TTC549 (cell line): Measurements from ENCODE around the gene SEC24A.
"Not testable (repeated sequence)": the region's sequence is repeated elsewhere in the genome, so short reads cannot be mapped to it uniquely, and the experiment has no call there.

Experiments used
- FAIRE-seq: peaks from 2 replicates; lab custom pipeline; 2012; peaks lifted over from hg19 to GRCh38; lab: Jason Lieb, UNC

Gene SEC24A

GRCh38 chr5:134648425-134649162 lies at the start of gene SEC24A:
SEC24A (plus strand) TSS chr5:134648785; CDS start chr5:134649077, 292 bp downstream.
- FAIRE-seq = no peak

DNA sequence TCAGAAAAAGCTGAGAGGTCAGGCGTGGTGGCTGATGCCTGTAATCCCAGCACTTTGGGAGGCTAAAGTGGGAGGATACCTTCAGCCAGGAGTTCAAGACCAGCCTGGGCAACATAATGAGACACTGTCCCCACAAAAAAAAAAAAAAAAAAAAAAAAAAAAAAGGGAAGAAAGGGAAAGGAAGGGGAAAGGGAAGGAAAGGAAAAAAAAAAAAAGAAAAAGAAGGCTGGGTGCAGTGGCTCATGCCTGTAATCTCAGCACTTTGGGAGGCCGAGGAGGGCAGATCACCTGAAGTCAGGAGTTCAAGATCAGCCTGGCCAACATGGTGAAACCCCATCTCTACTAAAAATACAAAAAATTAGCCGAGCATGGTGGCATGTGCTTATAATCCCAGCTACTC lies 48.8 kb upstream of the SEC24A start:
- not testable (repeated sequence) for FAIRE-seq

DNA sequence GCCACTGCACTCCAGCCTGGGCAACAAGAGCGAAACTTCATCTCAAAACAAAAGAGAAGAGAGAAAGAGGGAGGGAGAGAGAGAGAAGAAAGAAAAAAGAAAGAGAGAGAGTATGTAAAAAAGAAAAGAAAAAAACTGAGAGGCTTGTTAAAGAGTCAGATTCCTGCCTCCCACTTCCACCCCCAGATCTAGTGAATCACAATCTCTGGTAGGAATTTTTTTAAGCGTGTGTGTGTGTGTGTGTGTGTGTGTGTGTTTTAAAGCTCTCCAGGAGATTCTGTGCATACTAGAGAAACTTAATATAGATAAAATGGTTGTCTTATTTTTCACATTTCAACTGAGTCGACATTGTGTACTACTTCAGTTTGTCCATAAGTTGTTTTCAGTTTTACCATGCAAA lies 48.0 kb upstream of the SEC24A start:
- FAIRE-seq = no peak

DNA sequence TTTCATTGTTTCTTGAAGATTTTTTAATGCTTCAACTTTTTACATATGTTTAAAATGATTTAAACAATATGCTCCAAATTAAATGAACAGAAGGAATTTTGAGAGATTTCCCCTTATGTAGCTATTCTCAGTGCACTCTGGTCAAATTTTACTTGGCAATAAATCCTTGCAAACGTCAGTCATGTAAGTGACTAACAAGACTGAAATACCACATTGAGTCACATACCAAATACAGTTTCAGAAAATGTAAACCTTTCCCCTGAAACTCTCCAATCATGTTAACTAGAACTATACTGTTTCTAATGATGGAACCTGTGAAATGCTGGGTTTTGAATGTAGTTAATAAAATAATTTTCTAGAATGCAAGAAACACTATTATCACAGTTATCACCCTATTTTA lies 45.5 kb upstream of the SEC24A start:
- no peak for FAIRE-seq

GRCh38 chr5:134604908-134605307 lies 43.7 kb upstream of the SEC24A start:
- no peak for FAIRE-seq

- FAIRE-seq = no peak
These were observed 41.9 kb upstream of the SEC24A start for GRCh38 chr5:134606726-134607125.

- FAIRE-seq = no peak
These were observed 40.0 kb upstream of the SEC24A start for GRCh38 chr5:134608555-134608954.

- no peak for FAIRE-seq
These were observed 39.2 kb upstream of the SEC24A start for GRCh38 chr5:134609232-134609851.

- no peak for FAIRE-seq
These were observed 37.9 kb upstream of the SEC24A start for GRCh38 chr5:134610725-134611124.

DNA sequence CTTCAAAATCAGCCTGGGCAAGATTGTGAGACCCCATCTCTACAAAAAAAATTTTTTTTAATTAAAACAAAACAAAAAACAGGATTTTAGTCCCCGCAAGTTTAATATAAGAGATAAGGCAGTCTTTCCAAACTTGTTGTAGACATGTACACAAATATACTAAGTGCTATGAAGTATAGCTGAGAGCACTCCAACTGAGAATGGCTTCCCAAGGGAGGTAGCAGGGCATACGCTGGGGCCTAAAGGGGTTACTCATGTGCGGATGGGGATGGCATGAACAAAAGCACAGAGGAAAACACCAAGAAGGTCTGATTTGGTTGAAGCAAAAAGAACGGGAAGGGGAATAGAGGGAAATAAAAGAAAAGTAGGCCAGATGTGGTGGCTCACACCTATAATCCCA lies 37.1 kb upstream of the SEC24A start:
- FAIRE-seq = no peak

DNA sequence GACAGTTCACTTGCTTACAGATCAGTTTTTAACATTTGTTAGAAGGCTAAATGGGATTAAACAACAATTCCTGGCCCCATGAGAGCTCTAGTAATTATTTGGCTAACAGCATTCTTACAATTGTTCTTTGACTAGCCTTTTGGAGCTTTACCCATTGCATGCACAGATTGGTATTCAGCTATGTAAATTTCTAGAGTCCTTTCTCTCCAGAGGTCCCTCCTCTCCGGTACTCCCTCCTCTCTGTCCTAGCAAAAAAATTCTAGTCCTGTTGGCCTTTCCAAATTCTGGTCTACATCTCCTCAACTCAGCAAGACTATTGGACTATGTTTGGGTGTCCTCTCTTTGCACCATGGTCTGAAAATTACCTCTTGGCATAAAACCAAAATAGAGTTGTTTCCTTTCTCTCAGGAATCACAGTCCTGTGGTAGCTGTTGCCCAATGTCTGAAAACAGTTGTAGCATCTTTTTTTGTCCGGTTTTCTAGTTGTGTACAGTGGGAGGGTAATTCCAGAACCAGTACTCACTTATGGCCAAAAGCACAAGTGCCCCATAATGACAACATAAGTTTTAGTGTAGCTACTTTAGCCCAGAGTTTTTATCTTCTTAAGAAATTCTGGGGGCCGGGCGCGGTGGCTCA lies 34.0 kb upstream of the SEC24A start:
- no peak for FAIRE-seq

DNA sequence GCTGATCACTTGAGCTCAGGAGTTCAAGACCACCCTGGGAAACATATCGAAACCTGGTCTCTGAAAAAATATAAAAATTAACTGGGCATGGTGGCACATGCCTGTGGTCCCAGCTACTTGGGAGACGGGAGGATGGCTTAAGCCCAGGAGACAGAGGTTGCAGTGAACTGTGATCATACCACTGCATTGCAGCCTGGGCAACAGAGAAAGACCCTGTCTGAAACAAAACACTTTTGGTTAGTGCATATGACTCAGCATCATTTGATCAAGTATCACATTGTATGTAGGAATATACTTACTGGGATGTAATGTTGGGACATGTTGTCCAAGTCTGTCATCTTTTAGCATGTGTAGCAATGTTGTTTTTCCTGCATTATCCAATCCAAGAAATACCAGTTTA lies 28.0 kb upstream of the SEC24A start:
- FAIRE-seq = no peak

GRCh38 chr5:134625559-134625958 lies 23.0 kb upstream of the SEC24A start:
- no peak for FAIRE-seq

DNA sequence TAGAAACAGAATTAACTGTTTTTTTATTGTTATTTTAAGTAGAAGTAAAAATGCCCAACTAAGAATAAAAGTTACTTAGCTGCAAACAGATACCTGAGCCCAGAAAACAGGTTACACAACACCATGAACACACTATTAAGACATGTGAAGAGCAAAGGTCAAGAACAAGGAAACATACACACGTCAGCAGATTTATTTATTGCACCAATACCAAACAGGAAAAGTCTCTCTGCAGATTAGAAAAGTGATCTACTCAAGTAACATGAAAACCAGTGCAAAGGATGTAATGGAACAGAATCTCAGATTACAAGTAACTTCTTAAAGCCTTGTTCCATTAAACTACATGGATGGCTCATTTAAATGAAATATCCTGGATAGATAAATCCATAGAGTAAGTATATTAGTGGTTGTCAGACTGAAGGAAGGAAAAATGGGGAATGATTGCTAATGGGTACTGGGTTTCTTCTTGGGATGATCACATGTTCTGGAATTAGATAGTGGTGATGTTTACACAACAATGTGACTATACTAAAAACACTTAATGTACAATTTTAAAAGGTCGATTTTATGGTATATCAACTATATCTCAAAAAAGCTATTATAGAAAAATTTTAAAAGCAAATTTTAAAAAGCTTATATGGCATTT lies 22.1 kb upstream of the SEC24A start:
- no peak for FAIRE-seq

- no peak for FAIRE-seq
These were observed 14.4 kb upstream of the SEC24A start for GRCh38 chr5:134634227-134634626.

GRCh38 chr5:134635366-134635765 lies 13.2 kb upstream of the SEC24A start:
- not testable (repeated sequence) for FAIRE-seq

GRCh38 chr5:134637116-134637721 lies 11.4 kb upstream of the SEC24A start:
- no peak for FAIRE-seq

- FAIRE-seq = no peak
These were observed 9.8 kb upstream of the SEC24A start for GRCh38 chr5:134638760-134639201.

GRCh38 chr5:134642931-134643530 lies 5.6 kb upstream of the SEC24A start:
- no peak for FAIRE-seq

DNA sequence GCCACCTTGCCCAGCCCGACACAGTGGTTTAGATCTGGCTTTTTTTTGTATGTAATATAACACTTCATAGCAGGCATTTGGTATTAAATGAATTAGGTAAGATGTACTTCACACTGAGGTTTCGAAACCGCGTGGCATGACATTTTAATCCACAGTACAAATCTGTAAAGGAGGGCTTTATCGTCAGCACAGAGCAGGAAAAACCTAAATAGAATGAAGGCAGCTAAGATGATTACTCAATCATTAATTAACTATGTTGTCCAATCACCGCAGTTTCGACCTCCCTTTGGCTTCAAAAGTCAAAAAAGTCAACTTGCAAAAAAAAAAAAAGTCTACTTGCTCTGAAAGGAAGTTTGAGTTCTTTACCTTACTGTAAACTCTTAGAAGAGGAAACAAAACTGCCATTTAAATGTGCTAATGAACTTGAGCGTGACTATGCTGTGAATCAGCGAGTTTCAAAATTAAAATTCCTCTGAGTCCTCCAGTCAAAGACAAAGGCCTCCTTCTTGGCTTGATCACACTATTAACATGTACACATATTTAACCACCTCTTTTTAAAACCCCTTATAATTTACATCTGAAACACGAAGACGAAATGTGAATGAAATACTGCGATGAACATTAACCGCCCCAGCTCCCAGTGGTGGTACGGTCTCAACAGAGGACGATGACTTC lies 698 bp upstream of the SEC24A start:
- no peak for FAIRE-seq

GRCh38 chr5:134649163-134649835 lies 714 bp downstream of the SEC24A start:
- FAIRE-seq = no peak
